Measurements from ENCODE around the gene FLVCR2.

The FLVCR2 gene

DNA sequence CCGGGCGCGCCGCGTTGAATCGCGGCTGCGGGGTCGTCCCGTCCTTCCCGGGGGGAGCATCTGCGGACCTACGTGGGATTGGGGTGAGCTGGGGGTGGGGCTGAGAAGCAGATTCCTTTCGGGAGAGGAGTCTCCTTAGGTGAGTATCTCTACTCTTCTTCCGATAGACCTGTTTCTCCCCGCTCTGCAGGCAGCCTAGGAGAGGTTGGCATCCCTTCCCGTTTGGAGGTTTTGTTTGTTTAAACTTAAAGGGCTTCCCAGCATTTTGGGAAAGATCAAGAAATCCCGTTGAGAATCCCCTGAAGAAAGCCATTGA, 83.0 kb downstream of the FLVCR2 start:
- Histone ChIP-seq H3K36me3 (ENCODE audit: control insufficient read depth, insufficient read depth, low read length) (no peaks in the 10 kb centered on the region), H2AFZ (peak overlapping the region; percentile 91), H3K27me3 (ENCODE audit: control insufficient read depth, insufficient read depth, low read length) (no peaks in the 10 kb centered on the region), H3K9ac (peak overlapping the region; percentile 15), H3K4me1 (peaks cover 7% of the 10 kb centered on the region), H3K4me2 (ENCODE audit: low read length) (peak overlapping the region; percentile 71), H3K27ac (peak overlapping the region; percentile 84), H3K4me3 (ENCODE audit: low read depth, low read length) (peak overlapping the region; percentile 84), H3K9me3 (ENCODE audit: control insufficient read depth, low read length) (no peaks in the 10 kb centered on the region), H3K79me2 (no peaks in the 10 kb centered on the region)
- TF ChIP-seq, protein P1, sequence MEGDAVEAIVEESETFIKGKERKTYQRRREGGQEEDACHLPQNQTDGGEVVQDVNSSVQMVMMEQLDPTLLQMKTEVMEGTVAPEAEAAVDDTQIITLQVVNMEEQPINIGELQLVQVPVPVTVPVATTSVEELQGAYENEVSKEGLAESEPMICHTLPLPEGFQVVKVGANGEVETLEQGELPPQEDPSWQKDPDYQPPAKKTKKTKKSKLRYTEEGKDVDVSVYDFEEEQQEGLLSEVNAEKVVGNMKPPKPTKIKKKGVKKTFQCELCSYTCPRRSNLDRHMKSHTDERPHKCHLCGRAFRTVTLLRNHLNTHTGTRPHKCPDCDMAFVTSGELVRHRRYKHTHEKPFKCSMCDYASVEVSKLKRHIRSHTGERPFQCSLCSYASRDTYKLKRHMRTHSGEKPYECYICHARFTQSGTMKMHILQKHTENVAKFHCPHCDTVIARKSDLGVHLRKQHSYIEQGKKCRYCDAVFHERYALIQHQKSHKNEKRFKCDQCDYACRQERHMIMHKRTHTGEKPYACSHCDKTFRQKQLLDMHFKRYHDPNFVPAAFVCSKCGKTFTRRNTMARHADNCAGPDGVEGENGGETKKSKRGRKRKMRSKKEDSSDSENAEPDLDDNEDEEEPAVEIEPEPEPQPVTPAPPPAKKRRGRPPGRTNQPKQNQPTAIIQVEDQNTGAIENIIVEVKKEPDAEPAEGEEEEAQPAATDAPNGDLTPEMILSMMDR (IDR thresholded peaks at IDR 0.05), result no peak

DNA sequence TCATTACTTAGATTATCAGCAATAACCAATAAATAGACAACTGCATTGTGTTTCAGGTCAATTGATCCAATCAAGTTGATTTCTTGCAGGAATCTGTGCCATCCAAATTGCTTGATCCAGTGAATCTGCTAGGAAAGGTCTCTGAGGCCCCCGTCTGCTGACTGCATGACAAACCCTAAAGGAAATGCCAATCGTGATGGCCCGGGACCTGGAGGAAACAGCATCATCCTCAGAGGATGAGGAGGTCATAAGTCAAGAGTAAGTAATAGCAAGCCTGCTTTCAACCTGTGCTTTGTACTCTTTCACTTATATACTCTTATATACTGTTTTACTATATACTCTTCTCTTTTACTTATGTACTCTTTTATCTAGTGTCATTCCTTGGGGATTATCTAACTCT, 84.5 kb downstream of the FLVCR2 start:
- Histone ChIP-seq H2AFZ (no peak overlapping the region), H3K27ac (no peak overlapping the region), H3K9me3 (ENCODE audit: control insufficient read depth, low read length) (no peaks in the 10 kb centered on the region), H3K4me3 (ENCODE audit: low read depth, low read length) (no peak overlapping the region), H3K9ac (no peak overlapping the region), H3K4me2 (ENCODE audit: low read length) (no peak overlapping the region), H3K36me3 (ENCODE audit: control insufficient read depth, insufficient read depth, low read length) (no peaks in the 10 kb centered on the region), H3K27me3 (ENCODE audit: control insufficient read depth, insufficient read depth, low read length) (no peaks in the 10 kb centered on the region), H3K79me2 (no peaks in the 10 kb centered on the region), H3K4me1 (peaks cover 7% of the 10 kb centered on the region)
- TF ChIP-seq, protein P1 (IDR thresholded peaks at IDR 0.05), result no peak

DNA sequence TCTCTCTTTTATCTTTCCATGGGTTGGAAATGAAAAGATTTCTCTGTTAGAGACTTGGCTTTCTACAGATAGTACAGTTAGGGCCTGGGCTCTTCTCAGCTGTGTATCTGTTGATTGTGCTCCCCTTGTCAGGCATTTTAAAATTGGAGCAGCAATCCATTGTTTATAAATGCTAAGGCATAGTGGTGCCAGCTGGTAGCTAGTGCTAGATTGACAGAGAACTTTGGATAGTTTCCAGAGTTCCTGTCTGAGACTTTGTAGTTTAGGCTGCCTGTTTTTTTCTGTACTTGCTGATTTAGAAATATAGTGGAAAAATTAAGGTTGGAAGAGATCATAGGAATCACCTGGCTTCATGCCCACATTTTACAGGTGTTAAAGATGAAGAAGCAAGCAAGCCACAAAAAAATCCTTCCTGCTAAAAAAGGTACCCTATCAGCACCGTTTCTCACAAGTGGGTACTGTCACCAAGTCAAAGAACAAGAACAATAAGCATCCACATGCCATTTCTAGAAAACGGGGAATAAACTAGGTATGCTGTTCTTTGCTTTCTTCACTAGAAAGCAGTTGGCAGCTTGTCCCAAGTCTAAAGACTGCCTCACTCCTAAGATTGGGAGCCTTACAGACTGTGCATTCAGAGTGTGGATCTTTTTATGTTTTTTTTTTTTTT, 88.8 kb downstream of the FLVCR2 start:
- no peak overlapping the region for H3K9ac ChIP-seq

DNA sequence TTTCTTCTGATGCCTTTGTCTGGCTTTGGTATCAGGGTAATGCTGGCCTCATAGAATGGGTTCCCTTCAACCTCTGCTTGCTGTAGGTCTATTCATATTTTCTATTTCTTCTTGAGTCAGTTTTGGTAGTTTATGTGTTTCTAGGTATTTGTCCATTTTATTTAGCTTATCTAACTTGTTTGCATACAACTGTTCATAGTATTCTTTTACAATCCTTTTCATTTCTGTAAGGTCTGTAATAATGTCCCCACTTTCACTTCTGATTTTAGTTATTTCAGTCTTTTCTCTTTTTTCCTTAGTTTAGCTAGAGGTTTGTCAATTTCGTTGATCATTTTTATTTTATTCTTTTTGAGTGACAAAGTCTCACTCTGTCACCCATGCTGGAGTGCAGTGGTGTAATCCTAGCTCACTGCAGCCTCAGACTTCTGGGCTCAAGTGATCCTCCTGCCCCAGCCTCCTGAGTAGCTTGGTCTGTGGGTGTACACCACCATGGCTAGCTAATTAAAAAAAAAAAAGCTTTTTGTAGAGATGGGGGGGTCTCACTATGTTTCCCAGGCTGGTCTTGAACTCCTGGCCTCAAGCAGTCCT, 94.3 kb downstream of the FLVCR2 start:
- TF ChIP-seq, protein P1 (IDR thresholded peaks at IDR 0.05), result no peak
- H3K4me2 ChIP-seq (ENCODE audit: low read length), result no peak overlapping the region
- H3K79me2 ChIP-seq, result peaks cover 5% of the 10 kb centered on the region
- no peak overlapping the region for H2AFZ ChIP-seq
- no peak overlapping the region for H3K27ac ChIP-seq
- no peak overlapping the region for H3K4me3 ChIP-seq (ENCODE audit: low read depth, low read length)
- H3K36me3 ChIP-seq (ENCODE audit: control insufficient read depth, insufficient read depth, low read length), result no peaks in the 10 kb centered on the region
- H3K4me1 ChIP-seq, result no peaks in the 10 kb centered on the region
- H3K9ac ChIP-seq, result no peak overlapping the region
- no peaks in the 10 kb centered on the region for H3K9me3 ChIP-seq (ENCODE audit: control insufficient read depth, low read length)
- no peaks in the 10 kb centered on the region for H3K27me3 ChIP-seq (ENCODE audit: control insufficient read depth, insufficient read depth, low read length)

More for the DNA sequence above, 88.8 kb downstream of the FLVCR2 start:
- Histone ChIP-seq H3K9me3 (ENCODE audit: control insufficient read depth, low read length) (no peaks in the 10 kb centered on the region), H2AFZ (no peak overlapping the region), H3K4me1 (peaks cover 4% of the 10 kb centered on the region), H3K4me2 (ENCODE audit: low read length) (no peak overlapping the region), H3K27ac (no peak overlapping the region), H3K79me2 (no peaks in the 10 kb centered on the region), H3K27me3 (ENCODE audit: control insufficient read depth, insufficient read depth, low read length) (no peaks in the 10 kb centered on the region), H3K4me3 (ENCODE audit: low read depth, low read length) (no peak overlapping the region), H3K36me3 (ENCODE audit: control insufficient read depth, insufficient read depth, low read length) (no peaks in the 10 kb centered on the region)
- TF ChIP-seq, protein P1 (IDR thresholded peaks at IDR 0.05), result no peak

All from parathyroid adenoma (tissue), 2 donors.